ENCODE results near the gene CTAGE8. TPM values are rescaled to one million over a fixed set of nuclear protein-coding genes. Genes with fewer than 3 reads are reported as not detected.
"Not testable (repeated sequence)": the region's sequence is repeated elsewhere in the genome, so short reads cannot be mapped to it uniquely, and the experiment has no call there.

Gene CTAGE8
- total RNA-seq, 8 experiments from 2014 or later: 0.29 to 0.38 (median 0.36) TPM; not detected in 5

- ATAC-seq (replicated peaks in 6 of 8); H3K4me1 ChIP-seq (replicated peaks in 1 of 2); H3K4me3 ChIP-seq; in situ Hi-C loops (cut with MboI; ENCODE audit: low pct_unique_long_range_greater_than_20kb in 2 of 9, low sequenced_read_pairs in 9 of 9, unreplicated experiment in 9 of 9); H3K27ac ChIP-seq: not testable (repeated sequence)
- no CpG with 5 or more reads among the region's 2 CpGs for WGBS, 10 experiments
Measured at GRCh38 chr7:144245372-144245771, 23.7 kb downstream of the CTAGE8 start.

- H3K4me3 ChIP-seq; ATAC-seq (replicated peaks in 6 of 8); in situ Hi-C loops (cut with MboI; ENCODE audit: low pct_unique_long_range_greater_than_20kb in 2 of 9, low sequenced_read_pairs in 9 of 9, unreplicated experiment in 9 of 9); H3K27ac ChIP-seq; H3K4me1 ChIP-seq (replicated peaks in 1 of 2): not testable (repeated sequence)
- WGBS, 10 experiments: no CpG with 5 or more reads among the region's 2 CpGs
Measured at GRCh38 chr7:144239365-144239764, 29.7 kb downstream of the CTAGE8 start, which contains the start of gene OR2A42. Gene OR2A42, minus strand, starts transcription at chr7:144239605. Its CDS starts 6,762 bp downstream, at chr7:144232843.

DNA sequence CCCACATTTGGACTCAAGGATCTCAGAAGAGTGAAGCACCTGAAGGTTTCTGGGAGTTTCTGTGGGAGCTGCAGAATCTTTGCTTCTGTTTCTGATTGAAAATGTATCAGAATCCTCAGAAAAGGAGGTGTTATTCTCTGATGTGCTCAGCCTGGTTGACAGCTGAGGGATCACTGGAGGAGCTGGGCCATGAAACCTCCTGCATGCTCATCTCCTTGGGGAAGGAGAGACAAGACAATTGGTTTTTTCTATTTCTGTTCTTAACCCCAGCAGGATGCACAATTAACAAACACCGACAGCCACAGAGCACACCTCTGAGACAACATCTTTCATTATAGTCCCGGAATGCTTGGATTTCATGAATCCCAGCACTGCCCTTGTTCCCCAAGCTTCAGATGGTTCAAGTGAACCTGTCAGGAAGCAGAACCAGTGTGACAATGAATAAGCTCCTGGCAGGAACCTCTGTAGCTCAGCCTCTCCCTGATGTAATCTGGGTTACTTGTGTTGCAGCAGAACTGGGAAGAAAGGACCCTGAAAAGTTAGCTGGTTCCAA is 30.5 kb downstream of the CTAGE8 start:
- no CpG with 5 or more reads among the region's 2 CpGs for WGBS, 10 experiments
- ATAC-seq (replicated peaks in 6 of 8); H3K4me3 ChIP-seq; in situ Hi-C loops (cut with MboI; ENCODE audit: low pct_unique_long_range_greater_than_20kb in 2 of 9, low sequenced_read_pairs in 9 of 9, unreplicated experiment in 9 of 9); H3K27ac ChIP-seq; H3K4me1 ChIP-seq (replicated peaks in 1 of 2): not testable (repeated sequence)

GRCh38 chr7:144233039-144233438 is 36.0 kb downstream of the CTAGE8 start:
- no CpG with 5 or more reads among the region's 1 CpG for WGBS, 10 experiments
- H3K4me3 ChIP-seq: not testable (repeated sequence)

GRCh38 chr7:144231027-144231426 is 38.1 kb downstream of the CTAGE8 start:
- H3K27ac ChIP-seq; H3K4me3 ChIP-seq; H3K4me1 ChIP-seq (replicated peaks in 1 of 2); in situ Hi-C loops (cut with MboI; ENCODE audit: low pct_unique_long_range_greater_than_20kb in 2 of 9, low sequenced_read_pairs in 9 of 9, unreplicated experiment in 9 of 9); ATAC-seq (replicated peaks in 6 of 8): not testable (repeated sequence)
- WGBS, 10 experiments: no CpG with 5 or more reads among the region's 2 CpGs

More at GRCh38 chr7:144233039-144233438, 36.0 kb downstream of the CTAGE8 start:
- H3K27ac ChIP-seq; ATAC-seq (replicated peaks in 6 of 8); H3K4me1 ChIP-seq (replicated peaks in 1 of 2); in situ Hi-C loops (cut with MboI; ENCODE audit: low pct_unique_long_range_greater_than_20kb in 2 of 9, low sequenced_read_pairs in 9 of 9, unreplicated experiment in 9 of 9): not testable (repeated sequence)

DNA sequence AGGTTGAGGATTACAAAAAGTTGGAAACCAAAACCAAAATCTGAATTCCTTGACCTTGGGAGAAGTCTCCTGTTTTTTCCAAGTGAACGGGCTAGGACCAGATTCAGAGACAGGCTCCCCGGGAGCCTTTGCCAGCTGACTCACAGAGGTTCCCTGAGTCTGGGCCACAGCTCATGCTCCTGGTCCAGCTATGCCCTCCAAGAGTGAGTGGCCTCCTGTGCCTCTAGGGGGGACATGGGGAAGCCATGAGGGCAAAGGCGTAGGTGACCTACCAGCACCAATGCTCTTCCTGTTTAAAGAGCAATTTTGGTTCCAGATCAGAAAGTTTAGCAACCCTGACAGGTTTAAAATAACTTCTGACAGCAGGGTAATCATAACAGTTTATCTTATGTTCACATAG is 40.3 kb downstream of the CTAGE8 start:
- ATAC-seq (replicated peaks in 6 of 8); H3K4me3 ChIP-seq; in situ Hi-C loops (cut with MboI; ENCODE audit: low pct_unique_long_range_greater_than_20kb in 2 of 9, low sequenced_read_pairs in 9 of 9, unreplicated experiment in 9 of 9); H3K4me1 ChIP-seq (replicated peaks in 1 of 2); H3K27ac ChIP-seq: not testable (repeated sequence)
- no CpG with 5 or more reads among the region's 3 CpGs for WGBS, 10 experiments

GRCh38 chr7:144226866-144227265 is 42.2 kb downstream of the CTAGE8 start:
- in situ Hi-C loops (cut with MboI; ENCODE audit: low pct_unique_long_range_greater_than_20kb in 2 of 9, low sequenced_read_pairs in 9 of 9, unreplicated experiment in 9 of 9); H3K27ac ChIP-seq; ATAC-seq (replicated peaks in 6 of 8); H3K4me3 ChIP-seq; H3K4me1 ChIP-seq (replicated peaks in 1 of 2): not testable (repeated sequence)
- 67% methylated on average over 2 of the region's 4 CpGs; no CpG with 5 or more reads in 9 of the 10 experiments for whole genome bisulfite sequencing, 10 experiments

- H3K4me3 ChIP-seq; ATAC-seq (replicated peaks in 6 of 8); in situ Hi-C loops (cut with MboI; ENCODE audit: low pct_unique_long_range_greater_than_20kb in 2 of 9, low sequenced_read_pairs in 9 of 9, unreplicated experiment in 9 of 9); H3K4me1 ChIP-seq (replicated peaks in 1 of 2); H3K27ac ChIP-seq: not testable (repeated sequence)
Measured at GRCh38 chr7:144223675-144224074, 45.4 kb downstream of the CTAGE8 start.

DNA sequence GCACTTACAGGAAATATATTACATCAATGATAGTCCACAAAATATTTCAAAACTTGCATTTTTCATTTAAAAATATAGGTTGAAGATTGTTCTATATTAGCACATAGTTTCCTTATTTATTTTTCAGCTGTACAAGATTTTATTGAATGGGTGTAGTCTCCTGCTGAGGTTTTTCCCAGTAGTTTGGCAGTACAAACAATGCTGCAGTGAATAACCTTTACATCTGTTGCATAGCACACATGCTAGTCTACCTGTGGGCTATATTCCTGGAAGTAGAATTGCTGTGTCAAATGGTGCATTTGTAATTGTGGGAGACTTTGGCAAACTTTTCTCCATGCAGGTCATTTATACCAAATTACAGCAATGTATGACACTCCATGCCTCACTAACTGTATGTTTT is 48.6 kb downstream of the CTAGE8 start:
- H3K4me1 ChIP-seq (replicated peaks in 1 of 2); ATAC-seq (replicated peaks in 6 of 8); H3K4me3 ChIP-seq; H3K27ac ChIP-seq; in situ Hi-C loops (cut with MboI; ENCODE audit: low pct_unique_long_range_greater_than_20kb in 2 of 9, low sequenced_read_pairs in 9 of 9, unreplicated experiment in 9 of 9): not testable (repeated sequence)

GRCh38 chr7:144219149-144219548 is 49.9 kb downstream of the CTAGE8 start:
- in situ Hi-C loops (cut with MboI; ENCODE audit: low pct_unique_long_range_greater_than_20kb in 2 of 9, low sequenced_read_pairs in 9 of 9, unreplicated experiment in 9 of 9); H3K4me3 ChIP-seq; H3K27ac ChIP-seq; H3K4me1 ChIP-seq (replicated peaks in 1 of 2): not testable (repeated sequence)
- ATAC-seq (replicated peaks in 6 of 8): peak in 7 of 8 experiments; percentile 25 to 93 (median 46)
- WGBS, 10 experiments: no CpG with 5 or more reads among the region's 4 CpGs

DNA sequence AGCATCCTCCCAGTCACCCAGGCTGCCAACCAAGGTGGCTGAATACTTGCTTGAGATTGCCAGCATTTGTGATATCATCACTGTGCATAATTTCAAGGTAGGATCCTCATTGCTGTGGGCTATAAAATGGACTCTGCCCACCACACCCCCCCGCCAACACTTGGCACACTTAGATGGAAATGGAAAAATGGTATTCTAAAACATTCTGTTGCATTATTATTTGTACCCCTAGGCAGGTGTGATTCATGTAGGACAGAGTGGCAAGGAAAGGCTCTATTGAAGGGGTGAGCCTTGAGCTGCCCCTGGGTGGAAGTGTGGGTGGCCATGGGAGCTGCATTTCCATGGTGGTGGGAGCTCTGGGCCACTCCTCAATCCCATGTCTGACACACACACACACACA is 50.5 kb downstream of the CTAGE8 start:
- ATAC-seq (replicated peaks in 6 of 8): peak in 1 of 8 experiments; percentile 7
- in situ Hi-C loops (cut with MboI; ENCODE audit: low pct_unique_long_range_greater_than_20kb in 2 of 9, low sequenced_read_pairs in 9 of 9, unreplicated experiment in 9 of 9); H3K27ac ChIP-seq; H3K4me3 ChIP-seq; H3K4me1 ChIP-seq (replicated peaks in 1 of 2): not testable (repeated sequence)
- WGBS, 10 experiments: 100% methylated on average over 1 of the region's 1 CpG; no CpG with 5 or more reads in 9 of the 10 experiments

GRCh38 chr7:144217200-144217599 is 51.9 kb downstream of the CTAGE8 start:
- in situ Hi-C loops (cut with MboI; ENCODE audit: low pct_unique_long_range_greater_than_20kb in 2 of 9, low sequenced_read_pairs in 9 of 9, unreplicated experiment in 9 of 9); H3K4me3 ChIP-seq; H3K27ac ChIP-seq; H3K4me1 ChIP-seq (replicated peaks in 1 of 2); ATAC-seq (replicated peaks in 6 of 8): not testable (repeated sequence)

Measured in motor neuron (in vitro differentiated cells).